GM19035 (cell line): Measurements from ENCODE around the gene ZNF236.

Source experiments
- ATAC-seq: cut with Tn5 transposase; IDR thresholded peaks from one replicate; pipeline ENCODE4 v1.9.1; 2021; ENCODE audit not compliant: unreplicated experiment

ZNF236 gene

GRCh38 chr18:76859474-76860339, 37.4 kb downstream of the ZNF236 start:
- ATAC-seq = peak; percentile 76

GRCh38 chr18:76860411-76860810, 38.1 kb downstream of the ZNF236 start:
- no peak for ATAC-seq

DNA sequence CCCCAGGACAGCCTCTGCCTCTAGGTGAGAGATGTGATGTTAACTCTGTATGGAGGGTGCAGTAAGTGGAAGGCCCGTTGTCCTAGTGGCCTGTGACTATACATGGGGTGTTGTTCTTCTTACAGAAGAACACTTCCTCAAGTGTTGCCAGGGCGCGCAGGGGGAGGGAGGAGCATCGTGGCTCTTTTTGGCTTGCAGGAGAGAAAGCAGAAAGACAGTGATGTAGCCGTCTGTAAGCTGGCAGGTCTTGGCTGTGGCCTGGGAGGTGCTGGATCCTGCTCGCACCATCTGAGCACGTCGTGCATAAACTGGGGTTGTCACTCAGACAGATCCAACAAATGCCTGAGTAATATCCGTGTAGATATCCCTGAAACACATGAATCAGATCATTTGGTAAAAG, 44.3 kb downstream of the ZNF236 start:
- ATAC-seq = no peak

DNA sequence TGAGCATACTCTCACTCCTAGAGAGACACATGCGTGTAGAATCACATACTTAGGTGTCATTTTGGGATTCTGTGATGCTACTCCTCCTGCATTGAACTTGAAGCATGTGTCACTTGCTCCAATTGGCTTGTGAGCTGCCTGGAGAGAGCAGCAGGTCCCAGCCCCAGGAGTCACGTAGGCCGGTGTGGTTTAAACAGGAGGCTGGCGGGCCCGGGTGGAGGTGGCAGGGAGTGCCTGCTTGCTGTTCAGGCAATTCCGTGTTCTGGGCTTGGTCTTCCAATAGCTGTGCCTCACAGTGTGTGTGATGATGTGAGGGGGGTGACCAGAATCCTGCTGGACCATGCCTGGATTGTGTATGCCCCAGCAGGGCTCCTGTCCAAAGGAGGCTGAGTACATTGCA, 51.0 kb downstream of the ZNF236 start:
- no peak for ATAC-seq

- ATAC-seq = no peak
These were observed 51.4 kb downstream of the ZNF236 start for GRCh38 chr18:76873713-76874112.

- ATAC-seq = peak; percentile 25
These were observed 52.5 kb downstream of the ZNF236 start for GRCh38 chr18:76874642-76875389.

DNA sequence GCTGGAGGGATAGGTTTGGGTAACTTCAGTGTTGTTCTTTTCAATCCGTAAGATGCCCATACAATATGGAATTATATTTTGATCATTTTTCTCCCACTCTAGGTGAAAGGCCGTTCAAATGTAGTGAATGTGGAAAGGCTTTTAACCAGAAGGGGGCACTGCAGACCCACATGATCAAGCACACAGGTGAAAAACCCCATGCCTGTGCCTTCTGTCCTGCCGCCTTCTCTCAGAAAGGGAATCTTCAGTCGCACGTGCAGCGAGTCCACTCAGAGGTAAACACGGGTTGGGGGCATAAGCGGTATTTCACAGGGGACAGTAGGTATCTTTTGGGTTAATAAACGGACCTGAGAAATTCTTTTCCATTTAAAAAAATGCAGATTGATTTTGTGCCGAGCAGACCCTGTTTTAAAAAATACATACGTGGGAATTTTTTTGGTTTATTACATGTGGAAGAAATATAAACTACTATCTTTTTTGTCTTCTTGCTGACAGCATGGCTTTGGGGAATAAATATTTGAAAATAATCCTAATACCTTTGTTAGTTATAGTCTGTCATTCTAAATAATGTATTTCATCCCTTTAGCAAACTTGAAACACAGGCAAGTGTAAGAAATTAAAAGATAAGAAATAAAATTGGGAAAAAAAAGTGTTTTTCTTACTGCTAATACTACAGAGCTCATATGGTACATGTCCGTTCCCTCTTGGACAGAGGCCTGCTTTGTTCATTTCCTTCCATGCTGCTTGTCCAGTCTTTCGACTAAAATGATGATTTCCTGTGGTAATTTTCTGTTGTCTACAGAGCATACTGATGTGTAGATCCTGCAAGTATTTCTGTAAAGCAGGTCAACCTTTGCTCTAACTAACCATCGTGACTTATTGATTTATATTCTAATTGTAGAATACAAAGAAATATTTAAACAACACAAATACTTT, 53.3 kb downstream of the ZNF236 start:
- peak; percentile 52 for ATAC-seq

GRCh38 chr18:76878426-76878825, 56.1 kb downstream of the ZNF236 start:
- no peak for ATAC-seq

- ATAC-seq = no peak
These were observed 57.7 kb downstream of the ZNF236 start for GRCh38 chr18:76880026-76880425.

DNA sequence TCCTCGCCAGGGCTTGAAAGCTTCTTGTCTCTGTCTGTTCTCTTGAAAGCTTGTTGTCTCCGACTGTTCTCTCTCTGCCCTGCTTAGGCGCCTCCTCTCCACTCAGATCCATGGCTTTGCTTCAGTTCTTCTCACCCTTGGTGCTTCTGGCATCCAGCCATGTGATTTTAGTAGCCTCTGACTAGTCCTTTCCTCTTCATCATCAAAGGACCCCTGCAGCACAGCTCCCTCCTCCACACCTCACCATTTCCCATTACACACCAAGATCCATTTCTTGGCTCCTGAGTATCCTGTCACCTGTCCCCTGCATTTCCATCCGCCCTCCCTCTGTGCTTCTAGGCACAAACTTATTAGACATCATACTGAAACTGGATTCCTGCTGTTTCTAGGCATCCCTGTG, 59.4 kb downstream of the ZNF236 start:
- no peak for ATAC-seq

DNA sequence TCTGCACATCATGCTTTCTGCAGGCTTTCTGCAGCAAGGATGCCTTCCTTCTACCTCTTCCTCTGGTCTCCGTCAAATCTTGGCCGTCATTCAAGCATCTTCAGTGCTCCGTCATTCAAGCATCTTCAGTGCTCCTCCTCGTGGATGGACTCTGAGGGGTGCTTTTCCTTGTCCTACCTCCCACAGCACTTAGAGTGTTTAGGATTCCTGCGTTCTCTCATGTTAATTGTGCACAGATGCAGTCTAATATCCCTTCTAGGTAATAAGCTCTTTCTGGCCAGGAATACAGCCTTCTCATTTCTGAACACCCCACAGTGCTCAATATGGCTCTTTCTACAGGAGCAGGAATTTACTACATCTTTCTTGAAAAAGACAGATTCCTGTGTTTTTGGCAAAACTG, 59.8 kb downstream of the ZNF236 start:
- ATAC-seq = no peak

DNA sequence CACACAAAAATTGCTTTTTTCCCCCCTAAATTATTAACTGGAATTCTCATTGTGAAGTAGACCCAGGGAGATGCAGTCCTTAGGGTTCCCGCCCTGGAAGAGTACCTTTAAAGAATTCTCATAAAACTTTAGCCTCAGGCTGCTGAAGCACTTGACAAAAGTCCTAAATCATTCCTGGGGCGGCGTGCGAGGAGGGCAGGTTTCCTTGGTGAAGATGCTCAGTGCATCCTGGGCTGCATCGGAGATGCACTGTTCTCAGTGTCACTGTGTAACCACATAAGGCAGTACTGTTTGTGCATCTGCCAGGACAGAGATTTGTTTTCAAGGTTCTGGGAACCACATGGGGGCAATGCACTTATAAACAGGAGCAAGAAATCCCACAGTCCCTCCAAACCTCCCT, 62.6 kb downstream of the ZNF236 start:
- ATAC-seq = no peak

GRCh38 chr18:76886112-76886511, 63.8 kb downstream of the ZNF236 start:
- ATAC-seq = no peak

DNA sequence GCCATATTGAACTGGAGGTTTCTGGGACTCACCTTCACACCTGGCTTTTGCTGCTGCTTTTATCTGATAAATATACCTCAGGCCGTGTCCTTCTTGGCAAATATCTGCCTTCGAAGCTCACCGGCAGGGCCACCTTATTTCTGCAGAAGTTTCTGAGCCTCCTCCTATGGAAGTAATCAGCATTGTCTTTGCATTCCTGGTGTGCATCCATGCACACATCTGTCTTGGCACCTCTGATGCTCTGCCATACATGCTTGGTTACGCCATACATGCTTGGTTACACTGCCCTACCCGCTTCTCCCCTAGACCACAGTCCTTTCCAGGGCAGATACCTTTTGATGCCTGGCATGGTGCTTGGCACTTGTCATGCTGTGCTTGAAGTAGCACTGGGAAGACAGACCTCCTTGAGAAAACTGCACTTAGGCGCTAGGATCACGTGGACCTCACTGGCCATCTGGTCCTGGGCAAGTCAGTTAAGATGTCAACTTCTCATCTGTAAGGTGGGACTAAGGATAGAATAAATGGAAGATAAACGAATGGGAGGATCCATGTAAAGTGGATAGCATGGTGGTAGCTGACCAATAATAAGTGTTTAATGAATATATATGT, 66.8 kb downstream of the ZNF236 start:
- no peak for ATAC-seq

DNA sequence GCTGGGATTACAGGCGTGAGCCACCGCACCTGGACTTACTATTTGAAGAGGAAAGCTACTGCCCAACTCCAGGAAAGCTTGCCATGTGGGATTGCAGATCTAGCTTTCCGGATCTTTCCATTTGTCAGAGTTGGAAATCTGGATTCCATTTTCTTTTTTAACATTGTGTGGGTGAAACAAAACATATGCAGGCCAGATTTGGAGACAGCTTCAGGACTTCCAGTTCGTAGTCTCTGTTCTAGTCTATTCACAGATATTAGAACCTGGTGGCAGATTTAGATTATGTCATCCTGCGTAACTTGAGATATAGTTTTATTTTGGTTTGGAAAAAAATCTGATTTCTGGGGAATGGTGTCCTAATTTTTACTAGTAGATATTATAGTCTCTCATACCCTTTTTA, 70.5 kb downstream of the ZNF236 start:
- ATAC-seq = no peak

DNA sequence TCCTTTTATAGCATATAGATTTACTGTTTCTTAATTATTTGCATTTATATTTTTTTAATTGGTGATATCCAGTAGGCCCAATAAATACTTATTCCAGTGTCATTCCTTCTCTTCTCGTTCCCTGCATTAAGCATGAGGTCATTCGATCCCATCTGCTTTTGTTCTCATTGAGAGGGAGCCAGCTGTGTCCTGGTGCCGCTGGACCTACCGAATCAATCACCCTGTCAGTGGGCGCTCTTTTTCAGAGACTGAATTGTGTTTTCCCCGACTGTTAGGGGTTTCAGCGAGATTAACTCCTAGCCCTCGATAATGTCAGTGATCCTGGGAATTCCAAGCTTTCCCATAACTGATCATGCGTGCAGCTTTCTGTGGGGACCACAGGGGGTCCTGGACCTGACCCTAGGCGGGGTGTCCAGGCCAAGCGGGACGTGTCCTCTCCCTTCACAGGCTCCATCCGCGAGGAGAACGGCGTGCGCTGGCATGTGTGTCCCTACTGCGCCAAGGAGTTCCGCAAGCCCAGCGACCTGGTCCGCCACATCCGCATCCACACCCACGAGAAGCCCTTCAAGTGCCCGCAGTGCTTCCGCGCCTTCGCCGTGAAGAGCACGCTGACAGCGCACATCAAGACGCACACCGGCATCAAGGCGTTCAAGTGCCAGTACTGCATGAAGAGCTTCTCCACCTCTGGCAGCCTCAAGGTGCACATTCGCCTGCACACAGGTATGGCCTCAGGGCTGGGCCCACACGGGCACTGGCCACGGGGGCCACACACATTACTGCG, 72.4 kb downstream of the ZNF236 start:
- no peak for ATAC-seq

- no peak for ATAC-seq
These were observed 73.1 kb downstream of the ZNF236 start for GRCh38 chr18:76895498-76895897.

GRCh38 chr18:76896677-76897076, 74.3 kb downstream of the ZNF236 start:
- ATAC-seq = no peak

GRCh38 chr18:76897257-76897656, 74.9 kb downstream of the ZNF236 start:
- ATAC-seq = no peak

GRCh38 chr18:76903386-76903785, 81.0 kb downstream of the ZNF236 start:
- no peak for ATAC-seq
